ENCODE results near the gene CSNK2A1. TPM values are rescaled to one million over a fixed set of nuclear protein-coding genes. Genes with fewer than 3 reads are reported as not detected.

CSNK2A1 gene
- polyA plus RNA-seq, 6 donors from 2014 or later = 47.4 to 78.4 (median 63.2) TPM

GRCh38 chr20:574297-574942 lies 30.8 kb upstream of the CSNK2A1 start:
- Mint-ChIP-seq H3K9me3 (peaks cover 0 to 1% (median 0%) of the 10 kb centered on the region in 7 donors), H3K27me3 (peaks cover 36 to 55% (median 46%) of the 10 kb centered on the region in 3 donors), H3K27ac (no peak overlapping the region), H3K4me3 (no peak overlapping the region), H3K4me1 (peaks cover 0 to 4% (median 0%) of the 10 kb centered on the region in 3 donors), H3K36me3 (no peaks in the 10 kb centered on the region)
- no peak for DNase-seq
- ATAC-seq (ENCODE audit: low read depth in 2 of 2) = no peak

DNA sequence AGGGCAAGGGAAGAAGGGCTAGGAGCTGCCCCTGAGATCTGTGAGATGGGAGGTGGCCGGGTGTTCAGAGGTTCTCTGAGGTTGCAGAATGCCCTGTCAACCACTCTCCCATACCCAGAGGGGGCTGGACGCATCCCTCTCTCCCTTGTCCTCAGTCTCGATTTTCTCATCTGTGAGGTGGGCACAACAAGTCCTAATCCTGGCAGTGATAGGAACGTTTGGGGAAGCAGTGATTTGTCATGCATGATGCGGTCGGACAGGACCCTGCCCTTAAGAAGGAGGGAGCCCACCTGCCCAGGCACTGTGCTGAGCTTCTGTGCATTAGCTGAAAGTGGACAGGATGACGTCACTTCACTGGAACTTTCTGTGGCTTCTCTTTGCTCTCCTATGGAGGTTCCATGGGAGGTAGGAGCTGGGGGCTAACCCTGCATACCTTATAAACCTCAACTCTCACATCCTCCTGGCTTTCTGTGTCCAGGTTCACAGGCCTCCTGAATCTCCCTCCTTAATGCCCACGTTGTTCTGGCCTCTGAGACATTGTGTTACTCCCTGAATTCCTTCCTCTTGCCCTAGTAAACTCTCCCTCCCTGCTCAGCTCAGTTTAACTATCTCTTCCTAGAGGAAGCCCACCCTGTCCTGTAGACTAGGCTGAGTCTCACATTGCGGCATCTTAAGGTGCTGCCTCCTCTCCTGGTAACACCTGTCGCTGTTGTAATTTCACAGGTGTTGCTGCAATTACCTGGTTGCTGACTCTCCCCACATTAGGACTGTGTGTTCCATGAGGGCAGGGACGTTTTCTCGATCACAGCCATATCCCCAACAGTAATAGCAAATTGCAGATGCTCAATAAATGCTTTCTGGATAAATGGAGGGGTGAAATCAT lies 30.1 kb upstream of the CSNK2A1 start:
- Mint-ChIP-seq H3K27me3 (peaks cover 37 to 63% (median 52%) of the 10 kb centered on the region in 3 donors), H3K36me3 (no peaks in the 10 kb centered on the region), H3K4me3 (no peak overlapping the region), H3K27ac (no peak overlapping the region), H3K4me1 (peaks cover 0 to 4% (median 0%) of the 10 kb centered on the region in 3 donors), H3K9me3 (no peaks in the 10 kb centered on the region)
- no peak for DNase-seq
- ATAC-seq (ENCODE audit: low read depth in 2 of 2) = no peak

DNA sequence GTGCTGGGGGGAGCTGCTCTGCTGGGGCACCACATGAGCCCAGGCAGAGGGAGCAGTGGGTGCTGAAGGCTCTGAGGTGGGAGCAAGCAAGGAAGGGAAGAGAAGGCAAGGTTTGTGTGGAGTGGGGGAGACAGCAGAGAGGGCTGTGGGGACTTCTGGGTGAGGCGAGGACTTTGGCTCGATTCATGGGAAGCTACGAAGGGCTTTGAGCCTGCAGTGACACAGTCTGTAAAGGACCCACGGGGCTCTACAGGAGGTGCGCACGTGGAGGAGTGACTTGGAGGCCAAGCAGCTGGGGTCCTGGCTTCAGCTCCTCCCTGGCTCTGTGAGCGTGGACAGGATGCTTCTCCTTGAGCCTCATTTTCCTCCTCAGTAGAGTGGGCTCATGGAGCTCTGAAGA lies 29.1 kb upstream of the CSNK2A1 start:
- H3K4me1 Mint-ChIP-seq = peaks cover 0 to 4% (median 0%) of the 10 kb centered on the region in 3 donors
- no peaks in the 10 kb centered on the region for H3K9me3 Mint-ChIP-seq
- no peak for ATAC-seq (ENCODE audit: low read depth in 2 of 2)
- DNase-seq = no peak
- H3K4me3 Mint-ChIP-seq = peak overlapping the region in 1 of 8 donors; percentile 12
- peaks cover 37 to 67% (median 53%) of the 10 kb centered on the region in 3 donors for H3K27me3 Mint-ChIP-seq
- no peak overlapping the region for H3K27ac Mint-ChIP-seq
- no peaks in the 10 kb centered on the region for H3K36me3 Mint-ChIP-seq

GRCh38 chr20:571754-572441 lies 28.3 kb upstream of the CSNK2A1 start:
- peak overlapping the region in 1 of 8 donors; percentile 47 for H3K4me3 Mint-ChIP-seq
- peaks cover 0 to 4% (median 0%) of the 10 kb centered on the region in 3 donors for H3K4me1 Mint-ChIP-seq
- peaks cover 37 to 75% (median 62%) of the 10 kb centered on the region in 3 donors for H3K27me3 Mint-ChIP-seq
- DNase-seq (no peak), ATAC-seq (ENCODE audit: low read depth in 2 of 2) (no peak)
- H3K36me3 Mint-ChIP-seq = no peaks in the 10 kb centered on the region
- no peaks in the 10 kb centered on the region for H3K9me3 Mint-ChIP-seq
- H3K27ac Mint-ChIP-seq = no peak overlapping the region

DNA sequence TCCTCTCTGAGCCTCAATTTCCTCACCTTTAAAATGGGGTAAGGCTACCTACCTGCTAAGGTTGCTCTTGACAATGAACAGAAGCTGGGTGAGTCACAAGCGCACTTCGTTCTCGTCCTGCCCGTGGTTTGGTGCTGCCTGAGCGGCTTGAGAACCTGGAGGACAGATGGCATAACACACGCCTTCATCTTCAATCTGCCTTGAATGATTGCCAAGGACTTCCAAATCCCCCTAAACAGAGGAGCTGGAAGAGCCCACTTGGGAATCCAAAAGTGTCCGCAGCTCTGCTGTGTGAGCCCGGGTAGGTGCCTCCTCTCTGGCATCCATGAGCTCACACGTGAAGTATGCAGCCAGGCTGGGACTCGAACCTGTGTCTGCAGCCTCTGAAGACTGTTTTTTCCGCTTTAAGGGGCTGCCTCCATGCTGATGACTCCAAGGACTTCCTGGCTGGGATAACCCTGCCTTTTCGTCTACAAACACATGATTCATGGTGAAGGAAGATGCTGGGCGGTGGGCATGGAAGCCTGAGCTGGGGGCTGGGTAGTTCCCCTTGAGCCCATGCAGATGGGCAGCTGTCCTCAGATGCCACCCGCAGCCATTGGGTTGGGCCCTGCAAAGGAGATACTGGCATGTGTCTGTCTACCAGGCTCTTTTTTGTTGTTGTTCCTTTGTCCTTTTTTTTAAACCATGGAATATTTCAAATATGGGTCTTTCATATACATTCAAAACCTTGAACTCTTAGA lies 25.3 kb upstream of the CSNK2A1 start:
- ATAC-seq (ENCODE audit: low read depth in 2 of 2) = no peak
- peaks cover 28 to 58% (median 43%) of the 10 kb centered on the region in 3 donors for H3K27me3 Mint-ChIP-seq
- DNase-seq = no peak
- peaks cover 0 to 4% (median 0%) of the 10 kb centered on the region in 3 donors for H3K4me1 Mint-ChIP-seq
- H3K9me3 Mint-ChIP-seq = no peaks in the 10 kb centered on the region
- H3K27ac Mint-ChIP-seq = no peak overlapping the region
- H3K4me3 Mint-ChIP-seq = no peak overlapping the region
- no peaks in the 10 kb centered on the region for H3K36me3 Mint-ChIP-seq

DNA sequence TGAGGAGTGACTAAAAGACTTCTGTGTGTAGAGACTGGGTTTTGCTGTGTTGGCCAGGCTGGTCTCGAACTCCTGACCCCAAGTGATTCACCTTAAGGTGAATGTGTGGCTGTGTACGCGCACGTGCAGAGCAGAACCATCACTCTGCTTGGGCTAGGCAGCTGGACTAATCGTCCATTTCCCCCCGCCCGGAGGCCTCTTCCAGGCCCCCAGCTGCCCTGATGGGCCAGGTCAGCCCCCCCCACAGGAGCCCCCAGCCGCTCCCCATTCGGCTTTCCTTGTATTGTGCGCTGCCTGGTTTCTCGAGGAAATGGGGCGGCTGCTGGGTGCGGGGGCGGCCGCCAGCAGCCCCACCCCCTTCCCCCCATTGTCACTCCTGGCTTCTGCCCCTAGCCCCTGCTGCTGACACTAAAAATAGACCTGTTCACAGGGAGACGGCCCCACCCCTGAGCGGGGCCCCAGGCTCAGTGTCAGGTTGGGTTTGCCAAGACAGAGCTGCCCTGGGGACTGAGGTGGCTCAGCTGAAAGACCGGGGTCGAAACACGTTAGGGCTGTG lies 24.6 kb upstream of the CSNK2A1 start:
- ATAC-seq (ENCODE audit: low read depth in 2 of 2) (no peak), DNase-seq (no peak)
- Mint-ChIP-seq H3K36me3 (no peaks in the 10 kb centered on the region), H3K4me3 (no peak overlapping the region), H3K27ac (no peak overlapping the region), H3K27me3 (peaks cover 23 to 51% (median 36%) of the 10 kb centered on the region in 3 donors), H3K4me1 (peaks cover 0 to 4% (median 0%) of the 10 kb centered on the region in 3 donors), H3K9me3 (no peaks in the 10 kb centered on the region)

DNA sequence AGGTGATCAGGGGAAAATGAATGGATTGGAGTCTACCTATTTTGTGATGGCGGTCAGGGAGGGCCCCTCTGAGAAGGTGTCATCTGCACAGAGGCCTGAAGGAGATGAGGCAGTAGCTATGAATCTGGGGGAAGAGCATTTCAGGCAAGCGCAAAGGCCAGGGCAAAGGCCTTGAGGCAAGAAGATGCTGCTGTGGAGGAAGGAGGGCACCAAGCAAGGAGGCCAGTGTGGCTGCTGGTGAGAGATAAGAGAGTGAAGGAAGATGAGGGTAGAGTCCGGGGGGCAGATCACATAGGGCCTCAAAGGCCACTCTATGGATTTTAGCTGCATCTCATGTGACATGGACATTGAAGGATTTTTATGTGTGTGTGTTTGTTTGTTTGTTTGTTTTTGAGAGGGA lies 20.6 kb upstream of the CSNK2A1 start:
- ATAC-seq (ENCODE audit: low read depth in 2 of 2) (no peak), DNase-seq (no peak)
- Mint-ChIP-seq H3K4me1 (no peaks in the 10 kb centered on the region), H3K27me3 (peaks cover 19 to 47% (median 34%) of the 10 kb centered on the region in 3 donors), H3K27ac (peak overlapping the region in 2 of 6 donors; percentile 9 to 84), H3K9me3 (no peaks in the 10 kb centered on the region), H3K36me3 (no peaks in the 10 kb centered on the region), H3K4me3 (no peak overlapping the region)

GRCh38 chr20:563187-563586 lies 19.6 kb upstream of the CSNK2A1 start:
- ATAC-seq (ENCODE audit: low read depth in 2 of 2) (no peak), DNase-seq (no peak)
- Mint-ChIP-seq H3K36me3 (no peaks in the 10 kb centered on the region), H3K27me3 (peaks cover 20 to 38% (median 27%) of the 10 kb centered on the region in 3 donors), H3K27ac (no peak overlapping the region), H3K9me3 (no peaks in the 10 kb centered on the region), H3K4me1 (no peaks in the 10 kb centered on the region), H3K4me3 (no peak overlapping the region)

- ATAC-seq (ENCODE audit: low read depth in 2 of 2) (no peak), DNase-seq (no peak)
- no peaks in the 10 kb centered on the region for H3K9me3 Mint-ChIP-seq
- no peak overlapping the region for H3K4me3 Mint-ChIP-seq
- H3K27me3 Mint-ChIP-seq = peaks cover 23 to 40% (median 26%) of the 10 kb centered on the region in 3 donors
- no peaks in the 10 kb centered on the region for H3K36me3 Mint-ChIP-seq
- no peaks in the 10 kb centered on the region for H3K4me1 Mint-ChIP-seq
- no peak overlapping the region for H3K27ac Mint-ChIP-seq
Measured at GRCh38 chr20:562232-562897, 18.8 kb upstream of the CSNK2A1 start.

DNA sequence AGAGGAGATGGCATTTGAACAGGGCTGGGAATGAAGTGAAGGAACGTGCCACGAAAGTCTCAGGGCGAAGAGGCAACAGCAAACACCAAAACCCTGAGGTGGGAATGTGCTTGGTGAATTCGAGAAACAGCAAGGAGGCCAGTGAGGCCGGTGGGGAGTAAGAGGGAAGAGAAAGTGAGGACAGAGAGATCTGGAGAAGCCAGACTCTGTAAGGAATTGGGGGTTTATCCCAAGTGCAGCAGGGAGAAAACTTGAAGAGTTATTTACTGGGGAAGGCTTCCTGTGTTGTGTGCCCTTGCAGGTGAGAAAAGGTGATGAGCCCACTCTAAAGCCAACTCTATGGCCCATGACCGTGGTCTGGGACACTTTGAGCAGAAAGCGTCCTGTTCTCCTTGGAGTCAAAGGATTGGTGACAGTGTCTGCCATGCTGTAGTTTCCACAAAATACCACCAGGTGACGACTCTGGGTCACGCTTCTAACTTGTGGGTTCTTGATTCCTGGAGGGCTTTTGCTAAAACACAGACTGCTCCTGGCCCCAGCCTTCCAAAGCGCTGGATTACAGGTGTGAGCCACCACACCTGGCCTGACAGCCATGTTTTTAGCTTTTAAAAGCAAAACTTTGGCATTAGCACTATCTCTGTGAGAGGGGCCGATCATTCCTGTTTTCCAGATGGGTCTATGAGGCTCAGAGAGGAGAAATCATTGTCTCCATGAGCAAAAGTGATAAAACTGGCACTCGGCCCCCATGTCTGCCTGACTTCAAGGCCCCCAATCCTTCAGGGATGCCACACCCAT lies 18.0 kb upstream of the CSNK2A1 start:
- Mint-ChIP-seq H3K9me3 (no peaks in the 10 kb centered on the region), H3K4me3 (no peak overlapping the region), H3K36me3 (no peaks in the 10 kb centered on the region), H3K27me3 (peaks cover 16 to 37% (median 28%) of the 10 kb centered on the region in 3 donors), H3K4me1 (no peaks in the 10 kb centered on the region), H3K27ac (no peak overlapping the region)
- DNase-seq = no peak
- peak; percentile 35 to 48 for ATAC-seq (ENCODE audit: low read depth in 2 of 2)

DNA sequence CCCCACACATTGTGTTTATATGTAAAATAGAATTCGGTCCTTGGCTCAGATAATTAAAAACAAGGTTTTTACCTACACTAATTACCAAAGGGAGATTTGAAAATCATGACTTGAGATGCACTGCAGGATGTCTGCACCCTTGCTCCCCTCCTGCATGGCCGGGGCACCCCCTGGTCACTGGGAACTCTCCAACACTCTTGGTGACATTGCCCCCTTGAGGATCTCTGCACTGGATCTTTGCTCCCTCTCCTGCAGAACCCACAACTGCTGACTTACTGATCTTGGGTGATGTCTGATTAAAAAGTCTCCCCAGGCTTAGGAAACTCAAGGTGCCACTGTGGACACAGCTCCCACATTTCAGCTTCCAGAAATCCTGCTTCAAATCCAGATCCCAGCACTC lies 17.1 kb upstream of the CSNK2A1 start:
- peak overlapping the region in 1 of 8 donors; percentile 47 for H3K4me3 Mint-ChIP-seq
- no peaks in the 10 kb centered on the region for H3K9me3 Mint-ChIP-seq
- no peaks in the 10 kb centered on the region for H3K36me3 Mint-ChIP-seq
- no peak for DNase-seq
- H3K4me1 Mint-ChIP-seq = no peaks in the 10 kb centered on the region
- no peak for ATAC-seq (ENCODE audit: low read depth in 2 of 2)
- H3K27me3 Mint-ChIP-seq = peaks cover 22 to 40% (median 34%) of the 10 kb centered on the region in 3 donors
- H3K27ac Mint-ChIP-seq = no peak overlapping the region

DNA sequence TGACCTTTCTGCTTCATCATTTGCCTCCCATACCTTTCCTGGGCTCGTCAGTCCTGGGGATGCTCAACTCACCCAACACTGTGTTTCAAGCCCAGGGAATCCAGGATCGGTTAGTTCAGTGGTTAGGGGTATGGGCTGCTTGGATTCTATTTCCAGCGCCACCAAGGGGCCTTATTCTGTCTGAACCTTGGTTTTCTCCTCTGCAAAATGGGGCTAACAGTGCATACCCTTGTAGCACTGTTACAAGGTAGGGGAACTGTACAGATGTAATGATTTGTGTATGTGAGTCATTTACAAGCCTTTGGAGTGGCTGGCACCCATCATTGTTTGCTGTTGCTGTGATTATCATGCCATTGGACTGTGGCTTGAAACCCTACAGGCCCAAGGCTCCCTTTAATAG lies 14.5 kb upstream of the CSNK2A1 start:
- Mint-ChIP-seq H3K4me1 (no peaks in the 10 kb centered on the region), H3K36me3 (no peaks in the 10 kb centered on the region), H3K4me3 (no peak overlapping the region), H3K27me3 (peaks cover 42 to 56% (median 47%) of the 10 kb centered on the region in 3 donors), H3K27ac (peak overlapping the region in 1 of 6 donors; percentile 37), H3K9me3 (peaks cover 0 to 2% (median 0%) of the 10 kb centered on the region in 7 donors)
- no peak for ATAC-seq (ENCODE audit: low read depth in 2 of 2)
- no peak for DNase-seq

Data from naive B cell (primary cell).